Epithelial cell of prostate (primary cell): Measurements from ENCODE around the gene GAS2L1.
A peak's percentile ranks its signal among the peaks of the same experiment; 100 is the strongest.

Experiments
- DNase-seq: peaks from one replicate; pipeline ENCODE4 v3.0.0-alpha.2; 2011; ENCODE audit warnings: low read depth, low spot score
- H3K27ac ChIP-seq: fragments of 450-650 bp; 2 replicates; pipeline ENCODE4 v1.5.1; 2017; ENCODE audit warnings: mild to moderate bottlenecking

Gene GAS2L1

GRCh38 chr22:29308148-29308790, 1.8 kb downstream of the GAS2L1 start:
- DNase-seq: no peak

GRCh38 chr22:29308791-29309262, 2.4 kb downstream of the GAS2L1 start:
- no peak for DNase-seq

More at GRCh38 chr22:29308148-29308790, 1.8 kb downstream of the GAS2L1 start:
- peak overlapping the region; percentile 12 for H3K27ac ChIP-seq

GRCh38 chr22:29309332-29310064, 3.0 kb downstream of the GAS2L1 start:
- H3K27ac ChIP-seq: no peak overlapping the region
- no peak for DNase-seq

More at GRCh38 chr22:29308791-29309262, 2.4 kb downstream of the GAS2L1 start:
- H3K27ac ChIP-seq: peak overlapping the region; percentile 12

- DNase-seq: no peak
- no peak overlapping the region for H3K27ac ChIP-seq
These were observed 3.8 kb downstream of the GAS2L1 start for GRCh38 chr22:29310065-29310862.

- no peak overlapping the region for H3K27ac ChIP-seq
- DNase-seq: peak; percentile 76
These were observed 4.5 kb downstream of the GAS2L1 start for GRCh38 chr22:29310863-29311339.

GRCh38 chr22:29311464-29312217, 5.2 kb downstream of the GAS2L1 start:
- no peak overlapping the region for H3K27ac ChIP-seq

GRCh38 chr22:29312218-29313125, 6.0 kb downstream of the GAS2L1 start:
- no peak for DNase-seq
- H3K27ac ChIP-seq: no peak overlapping the region

More at GRCh38 chr22:29311464-29312217, 5.2 kb downstream of the GAS2L1 start:
- no peak for DNase-seq

- DNase-seq: no peak
- H3K27ac ChIP-seq: no peak overlapping the region
These were observed 6.7 kb downstream of the GAS2L1 start for GRCh38 chr22:29313126-29313575.

GRCh38 chr22:29313576-29314466, 7.4 kb downstream of the GAS2L1 start:
- no peak overlapping the region for H3K27ac ChIP-seq
- DNase-seq: no peak

GRCh38 chr22:29314537-29315285, 8.3 kb downstream of the GAS2L1 start:
- DNase-seq: no peak
- no peak overlapping the region for H3K27ac ChIP-seq

GRCh38 chr22:29315286-29316140, 9.1 kb downstream of the GAS2L1 start, which contains the start of gene RASL10A:
TSS of gene RASL10A (minus strand) at chr22:29315697. CDS start at chr22:29315246, 451 bp downstream.
- no peak within 1 kb of the TSS for H3K27ac ChIP-seq
- no peak for DNase-seq

GRCh38 chr22:29316141-29316828, 9.8 kb downstream of the GAS2L1 start:
- DNase-seq: no peak

GRCh38 chr22:29317827-29318454, 11.5 kb downstream of the GAS2L1 start:
- no peak for DNase-seq

More at GRCh38 chr22:29316141-29316828, 9.8 kb downstream of the GAS2L1 start:
- H3K27ac ChIP-seq: no peak overlapping the region

GRCh38 chr22:29319072-29319471, 12.6 kb downstream of the GAS2L1 start:
- H3K27ac ChIP-seq: no peak overlapping the region
- DNase-seq: no peak

More at GRCh38 chr22:29317827-29318454, 11.5 kb downstream of the GAS2L1 start:
- H3K27ac ChIP-seq: no peak overlapping the region

- DNase-seq: no peak
- no peak overlapping the region for H3K27ac ChIP-seq
These were observed 14.1 kb downstream of the GAS2L1 start for GRCh38 chr22:29320546-29320945.
